GM19238 (cell line): ENCODE data around the gene THSD4.
"Not testable (repeated sequence)": the region's sequence is repeated elsewhere in the genome, so short reads cannot be mapped to it uniquely, and the experiment has no call there.

Experiments used
- DNase-seq: peaks from one replicate; pipeline ENCODE4 v3.0.0; 2011; ENCODE audit warnings: low spot score; ENCODE audit not compliant: insufficient read length

THSD4 gene

DNA sequence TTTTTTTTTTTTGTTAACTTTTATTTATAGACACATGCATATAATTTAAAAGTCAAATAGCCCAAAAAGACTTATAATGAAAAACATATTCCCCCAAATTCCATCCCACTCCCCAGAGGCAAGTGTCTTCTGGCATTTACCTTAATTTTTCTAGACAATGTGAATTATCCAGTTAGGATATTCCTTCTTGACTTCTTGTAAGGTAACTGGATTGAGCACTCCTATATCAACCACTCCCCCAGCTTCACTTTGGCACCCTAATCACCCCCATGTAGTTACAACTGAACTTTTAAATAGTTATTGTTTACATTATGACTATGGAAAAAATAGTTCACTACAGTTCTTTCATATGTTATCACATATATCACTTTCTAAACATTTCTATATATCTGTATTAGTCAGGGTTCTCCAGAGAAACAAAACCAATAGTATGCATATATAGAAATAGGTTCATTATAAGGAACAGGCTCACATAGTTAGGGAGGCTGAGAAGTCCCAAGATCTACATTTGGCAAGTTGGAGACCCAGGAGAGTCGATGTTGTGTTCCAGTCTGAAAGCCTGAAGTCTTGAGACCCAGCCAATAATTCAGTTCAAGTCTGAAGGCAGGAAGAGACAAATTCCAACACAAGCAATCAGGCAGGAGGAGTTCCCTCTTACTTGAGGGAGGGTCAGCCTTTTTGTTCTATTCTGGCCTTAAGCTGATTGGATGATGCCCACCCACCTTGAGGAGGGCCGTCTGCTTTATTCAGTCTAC lies 175.8 kb downstream of the THSD4 start:
- no peak for DNase-seq

DNA sequence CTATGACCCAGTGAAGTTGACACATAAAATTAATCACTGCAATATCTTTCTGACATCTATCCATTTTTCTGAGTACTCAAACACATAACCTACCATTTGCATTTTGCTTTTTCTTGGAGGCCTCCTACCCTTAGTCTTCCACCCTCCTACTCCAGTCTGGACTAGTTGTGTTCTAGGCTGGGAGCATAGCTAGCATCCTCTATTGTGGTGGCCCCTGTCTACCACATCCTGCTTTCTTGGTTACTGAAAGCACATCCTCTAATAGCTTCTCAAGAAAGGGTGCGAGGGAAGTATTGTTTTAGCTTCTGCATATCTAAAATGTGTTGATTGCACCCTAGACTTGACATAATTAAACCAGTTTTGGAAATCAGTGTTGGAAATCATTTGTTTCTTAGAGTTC lies 176.5 kb downstream of the THSD4 start:
- DNase-seq: no peak

DNA sequence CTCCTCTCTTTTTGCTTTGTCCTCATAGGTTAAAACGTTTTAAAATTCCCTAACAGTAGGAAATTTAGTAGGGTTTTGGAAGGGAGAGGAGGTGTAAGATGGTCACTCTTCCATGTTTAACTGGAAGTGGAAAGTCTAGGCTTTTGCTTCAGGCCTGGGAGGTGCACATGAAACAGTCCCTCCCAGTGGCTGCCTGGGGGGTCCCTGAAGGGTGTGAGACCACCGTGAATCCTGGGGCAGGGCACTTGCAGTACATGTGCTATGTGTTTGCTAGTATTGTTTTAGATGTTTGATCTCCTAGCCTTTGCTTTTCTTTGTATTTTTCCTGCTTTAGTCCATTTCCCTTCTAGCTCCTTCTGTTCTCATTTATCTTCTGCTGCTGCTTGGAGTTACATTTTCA lies 178.5 kb downstream of the THSD4 start:
- no peak for DNase-seq

DNA sequence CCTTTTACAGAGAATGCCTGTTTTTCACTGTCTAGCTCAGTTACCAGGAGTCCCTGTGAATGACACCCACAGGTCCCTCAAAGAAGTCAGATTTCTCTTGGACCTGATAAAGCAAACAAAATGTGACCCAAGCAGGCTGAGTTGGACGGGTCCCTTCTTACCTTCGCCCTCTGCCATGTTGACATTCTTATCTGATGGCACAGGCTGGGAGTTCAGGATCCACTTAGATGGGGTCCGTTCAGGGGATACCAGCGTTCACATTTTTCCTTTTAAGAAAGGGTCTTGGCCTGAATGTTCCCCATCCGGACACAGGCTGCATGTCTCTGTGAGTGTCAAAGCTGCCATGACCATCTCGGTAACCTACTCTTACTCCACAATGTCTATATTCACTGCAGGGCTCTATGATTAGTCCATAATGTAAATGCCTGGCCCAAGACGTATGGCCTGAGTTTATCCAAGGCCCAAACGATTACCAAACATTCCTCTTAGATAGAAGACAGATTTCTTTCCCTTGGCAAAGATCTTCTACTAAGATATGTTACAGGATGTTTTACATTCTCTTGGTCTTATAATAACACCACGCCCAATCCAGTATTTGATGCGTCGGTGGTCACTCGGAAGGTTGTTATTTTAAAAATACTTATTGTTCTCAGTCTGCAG lies 179.1 kb downstream of the THSD4 start:
- DNase-seq: no peak

DNA sequence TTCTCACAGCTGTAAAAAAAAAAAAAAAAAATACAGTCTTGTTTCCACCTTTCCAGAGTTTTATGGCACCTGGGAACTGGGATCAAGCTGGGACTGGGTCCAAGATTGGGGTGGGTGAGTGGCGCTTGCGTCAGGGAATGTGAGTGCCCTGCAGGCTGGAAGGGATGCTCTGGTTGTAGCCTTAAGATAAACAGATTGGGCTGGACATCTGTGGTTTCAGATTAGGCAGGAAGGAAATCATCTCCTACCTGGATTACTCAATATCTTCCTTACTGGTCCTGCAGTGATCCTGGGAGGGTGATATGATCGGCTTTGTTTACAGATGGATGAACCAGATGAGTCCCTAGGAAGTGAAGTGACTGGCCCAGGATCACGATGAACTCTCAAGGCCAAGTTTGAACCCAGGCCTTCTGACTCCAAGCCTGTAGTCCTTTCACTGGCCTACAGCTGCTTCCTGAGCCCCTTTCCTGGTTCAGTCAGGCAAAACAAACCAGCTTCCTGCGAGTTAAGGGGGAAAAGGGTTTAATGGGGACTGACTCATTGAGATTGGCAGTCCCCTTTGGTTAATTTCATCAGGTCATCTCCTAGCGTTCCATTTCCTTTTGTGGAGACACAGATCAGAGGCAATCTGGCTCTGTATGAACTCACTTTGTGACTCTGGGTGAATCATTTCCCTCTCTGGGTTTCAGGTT lies 179.8 kb downstream of the THSD4 start:
- DNase-seq: no peak

DNA sequence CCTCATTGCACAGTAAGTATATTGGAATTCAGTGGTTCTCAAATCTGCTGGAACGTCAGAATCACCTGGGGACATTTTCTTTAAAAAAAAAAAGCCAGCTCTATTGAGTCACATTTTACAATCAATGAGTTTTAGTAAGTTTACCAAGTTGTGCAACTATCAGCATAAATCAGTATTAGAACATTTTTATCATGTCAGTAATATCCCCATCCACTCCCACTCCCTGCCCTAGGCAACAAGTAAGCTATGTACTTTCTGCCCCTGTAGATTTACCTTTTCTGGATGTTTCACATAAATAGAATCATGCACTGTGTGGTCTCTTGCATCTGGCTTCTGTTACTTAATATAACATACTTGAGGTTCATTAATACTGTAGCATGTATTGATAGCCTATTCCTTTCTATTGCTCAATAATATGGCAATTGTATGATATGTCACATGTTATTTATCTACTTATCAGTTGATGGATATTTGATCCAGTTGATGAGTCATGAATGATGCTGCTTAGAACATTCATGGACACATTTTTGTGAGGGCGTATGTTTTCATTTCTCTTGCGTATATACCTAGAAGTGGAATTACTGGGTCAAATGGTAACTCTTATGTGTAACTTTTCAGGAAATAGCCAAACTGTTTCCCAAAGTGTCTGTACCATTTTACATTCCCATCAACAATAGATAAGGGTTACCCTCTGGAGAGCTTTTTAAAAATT lies 180.5 kb downstream of the THSD4 start:
- DNase-seq: no peak

DNA sequence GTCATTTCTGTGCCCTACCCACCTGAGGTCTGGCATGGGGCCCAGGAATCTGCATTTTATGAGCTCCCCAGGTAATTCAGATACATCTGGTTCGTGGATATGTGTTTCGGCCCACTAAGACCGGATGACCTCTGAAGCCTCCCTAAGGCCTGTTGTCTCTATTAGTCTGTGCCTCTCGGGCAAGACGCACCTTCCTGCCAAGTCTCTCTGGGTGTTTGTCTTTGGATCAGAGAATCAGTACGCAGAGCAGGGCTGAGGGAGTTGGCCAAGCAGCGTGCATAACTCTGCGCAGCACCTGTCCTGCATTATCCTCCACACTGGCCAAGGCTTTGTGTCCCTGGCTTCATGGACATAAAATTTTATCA lies 181.0 kb downstream of the THSD4 start:
- DNase-seq: no peak

DNA sequence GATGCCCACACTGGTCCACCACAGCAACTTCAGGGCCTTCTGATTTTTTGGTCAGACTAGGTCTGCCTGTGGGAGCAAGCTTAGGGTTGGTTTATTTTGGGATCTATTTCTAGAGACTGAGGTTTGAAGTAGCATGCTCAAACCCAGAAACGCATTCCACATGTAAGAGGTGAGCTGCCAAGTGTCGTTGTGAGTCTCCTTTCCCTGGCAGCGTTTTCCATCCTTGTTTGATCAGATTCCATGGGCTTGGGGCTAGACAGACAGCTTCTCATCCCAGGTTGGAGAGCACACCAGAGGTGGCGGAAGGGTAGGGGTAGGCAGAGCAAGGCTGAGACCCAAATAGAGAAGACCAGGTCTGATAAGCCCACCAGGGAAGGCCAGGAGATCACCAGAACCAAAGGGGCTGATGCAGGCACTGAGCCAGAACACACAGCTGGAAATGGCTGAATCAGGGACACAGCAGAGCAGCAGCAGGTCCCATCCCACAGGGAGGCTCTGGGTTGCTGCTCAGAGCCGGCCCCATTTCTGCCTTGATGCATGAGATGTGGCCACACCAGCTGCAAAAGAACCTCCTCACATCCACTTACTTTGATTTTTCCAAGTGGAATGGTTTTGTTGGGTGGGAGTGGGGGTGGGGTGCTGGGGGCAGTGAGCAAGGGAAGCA lies 186.8 kb downstream of the THSD4 start:
- DNase-seq: no peak

DNA sequence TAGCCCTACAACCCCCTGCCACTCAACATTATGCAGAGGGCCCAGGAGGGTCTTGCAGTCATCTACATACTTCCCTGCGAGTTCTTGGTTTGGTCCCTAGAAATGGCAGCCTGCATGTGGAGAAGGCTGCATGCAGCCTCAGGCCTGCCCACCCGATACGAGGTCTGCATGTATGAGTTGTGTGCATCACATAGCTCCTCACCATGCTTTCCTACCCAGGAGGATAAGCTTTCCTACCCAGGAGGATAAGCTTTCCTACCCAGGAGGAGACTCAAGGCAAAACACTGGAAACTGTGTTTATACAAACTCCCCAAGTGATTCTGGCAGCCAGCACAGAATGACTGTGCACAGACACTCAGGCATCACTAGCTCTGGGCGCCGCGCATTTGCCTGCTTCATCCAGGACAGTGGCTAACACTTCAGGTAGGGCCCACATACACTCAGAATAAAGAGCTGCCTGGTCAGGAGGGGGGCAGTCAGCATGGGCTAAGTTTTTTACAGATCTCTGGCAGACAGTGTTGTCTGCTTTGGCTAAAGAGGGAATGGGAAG lies 187.7 kb downstream of the THSD4 start:
- DNase-seq: no peak

DNA sequence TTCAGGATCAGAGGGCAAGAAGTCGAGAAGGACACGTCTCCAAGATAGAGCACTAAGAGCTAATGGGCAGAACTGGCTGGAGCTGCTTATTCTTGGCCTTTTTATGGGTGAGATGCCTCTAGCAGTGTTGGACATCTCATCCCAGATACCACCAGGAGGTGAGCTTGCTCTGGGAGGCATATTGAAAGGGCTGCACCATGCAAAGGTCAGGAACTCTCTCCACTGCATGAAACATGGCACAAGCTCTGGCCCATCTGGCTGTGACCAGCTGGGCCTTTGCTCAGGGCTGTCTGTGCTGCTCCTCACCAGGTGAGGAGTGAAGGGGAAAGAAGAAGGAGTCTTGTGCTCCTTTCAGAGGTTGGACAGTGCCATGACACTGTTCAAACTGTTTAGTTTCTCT lies 188.7 kb downstream of the THSD4 start:
- no peak for DNase-seq

DNA sequence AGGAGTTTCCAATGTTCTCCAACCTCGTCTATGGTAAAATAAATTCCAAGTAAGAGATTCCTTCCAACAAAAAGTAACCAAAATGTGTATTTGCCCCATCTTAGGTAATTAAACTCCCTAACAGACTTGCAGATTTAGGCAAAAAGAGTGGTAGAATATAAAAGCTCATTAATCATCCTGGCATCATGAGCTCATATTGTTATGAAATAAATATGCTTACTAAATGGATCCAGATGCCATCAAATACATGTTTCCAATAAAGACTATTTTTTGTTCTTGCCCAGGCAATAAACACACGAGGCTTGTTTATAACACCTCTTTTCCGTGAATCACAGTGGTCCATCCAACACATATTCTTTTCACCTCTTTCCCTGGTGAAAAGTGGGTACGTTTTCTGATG lies 189.4 kb downstream of the THSD4 start:
- no peak for DNase-seq

DNA sequence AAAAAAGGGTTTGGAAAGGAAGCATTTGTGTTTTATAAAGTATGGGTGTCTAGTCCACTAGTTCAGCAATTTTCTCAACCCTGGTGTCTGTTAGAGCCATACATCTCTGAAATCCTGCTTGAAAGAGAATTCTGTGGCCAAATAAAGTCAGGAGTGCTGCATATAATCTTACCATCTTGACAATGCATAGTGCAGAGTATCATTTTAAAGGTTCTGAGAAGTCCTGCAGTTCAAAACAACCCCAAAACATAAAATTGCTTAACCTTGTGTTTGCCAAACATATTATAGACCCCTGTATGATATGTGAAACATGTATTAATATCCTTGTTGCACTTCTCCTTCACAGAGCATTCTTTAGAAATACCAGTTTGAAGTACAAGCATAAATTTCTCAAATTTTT lies 191.3 kb downstream of the THSD4 start:
- DNase-seq: no peak

DNA sequence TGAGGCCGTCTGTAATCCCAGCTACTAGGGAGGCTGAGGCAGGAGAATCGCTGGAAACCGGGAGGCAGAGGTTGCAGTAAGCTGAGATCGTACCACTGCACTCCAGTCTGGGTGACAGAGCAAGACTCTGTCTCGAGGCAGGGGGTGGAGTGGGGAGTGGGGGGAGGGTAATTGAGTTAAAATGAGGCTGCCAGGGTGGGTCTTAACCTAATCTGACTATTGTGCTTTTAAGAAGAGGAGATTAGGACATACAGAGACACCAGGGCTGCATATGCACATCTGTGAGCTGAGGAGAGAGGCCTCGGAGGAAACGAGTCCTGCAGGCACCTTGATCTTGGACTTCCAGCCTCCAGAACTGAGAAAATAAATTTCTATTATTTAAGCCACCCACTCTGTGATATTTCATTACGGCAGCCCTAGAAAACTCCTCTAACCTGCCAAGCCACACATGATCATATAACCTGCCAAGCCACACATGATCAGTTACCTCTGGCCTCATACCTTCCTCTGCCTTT lies 197.0 kb downstream of the THSD4 start:
- DNase-seq: no peak

DNA sequence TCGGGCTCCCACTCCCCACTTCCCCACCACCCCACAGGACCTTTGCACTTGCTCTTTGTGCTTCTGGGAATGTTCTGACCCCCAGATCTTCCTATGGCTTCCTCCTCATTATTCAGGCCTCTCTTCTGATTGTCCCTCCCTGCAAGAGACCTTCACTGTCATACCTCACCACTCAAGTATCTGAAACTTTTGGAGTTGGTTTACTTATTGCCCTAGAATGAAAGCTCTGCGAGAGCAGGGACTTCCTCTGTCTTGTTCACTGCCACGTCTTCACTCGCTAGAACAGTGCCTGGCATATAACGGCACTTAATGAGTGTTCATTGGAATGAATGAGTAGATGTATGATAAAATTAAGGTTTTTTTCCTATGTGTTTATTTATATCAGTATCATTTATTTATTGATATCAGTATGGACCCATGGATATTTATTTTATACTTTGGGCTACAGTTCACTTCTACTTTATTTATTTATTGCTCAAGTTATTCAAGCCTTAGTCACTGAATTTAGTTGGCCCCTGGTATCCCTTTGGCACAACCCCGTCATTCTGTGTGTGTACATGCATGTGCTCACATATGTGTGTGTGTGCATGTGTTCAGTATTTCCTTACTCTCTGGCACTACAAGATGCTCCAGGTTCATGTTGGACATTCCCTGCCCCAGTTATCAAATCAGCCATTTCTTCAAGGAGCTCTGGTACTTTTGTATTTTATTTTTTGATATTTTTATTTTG lies 197.6 kb downstream of the THSD4 start:
- DNase-seq: no peak

DNA sequence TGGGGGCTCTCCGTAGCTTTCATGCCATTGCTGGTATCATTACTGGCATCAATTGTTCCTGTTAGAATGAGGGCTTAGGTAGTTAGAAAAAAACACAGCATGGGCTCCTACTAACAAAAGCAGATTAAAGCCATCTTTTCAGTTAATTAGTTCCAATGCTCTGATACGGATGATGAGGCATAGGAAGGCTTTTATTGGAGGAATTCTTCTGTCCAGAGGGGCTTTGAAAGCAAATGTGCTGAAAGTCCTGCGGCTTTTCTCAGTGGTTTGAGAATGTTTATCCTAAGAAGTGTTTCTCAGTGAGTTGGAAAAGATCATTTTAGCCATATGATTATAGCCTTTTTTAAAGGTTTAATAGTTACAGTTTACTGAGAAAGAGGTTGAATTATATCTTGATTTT lies 198.5 kb downstream of the THSD4 start:
- no peak for DNase-seq

DNA sequence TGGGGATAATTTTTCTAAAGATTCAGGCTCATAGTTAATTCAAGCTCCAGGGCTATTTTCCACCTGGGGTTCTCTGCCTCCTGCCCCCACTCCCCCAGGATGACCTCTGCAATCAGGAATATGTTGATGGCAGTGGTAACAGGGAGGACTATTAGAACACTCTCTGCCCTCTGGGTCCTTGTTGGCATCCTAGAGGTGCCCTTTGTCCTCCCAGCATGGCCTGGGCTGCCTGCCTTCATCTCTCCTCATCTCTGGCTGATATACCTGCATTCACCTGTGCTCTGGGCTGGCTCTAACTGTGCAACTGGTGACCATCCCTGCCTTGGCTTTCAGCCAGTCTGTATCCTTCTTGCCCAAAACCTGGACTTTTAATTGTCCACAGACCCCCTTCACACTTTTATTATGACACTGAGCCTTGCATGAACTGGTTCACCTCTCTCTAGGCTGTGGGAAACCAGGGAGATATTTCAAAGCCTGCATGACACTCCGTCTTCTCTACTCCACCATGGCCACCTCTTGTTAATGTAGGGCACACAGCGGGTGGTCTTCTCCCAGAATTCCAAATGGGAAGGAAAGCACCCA lies 199.8 kb downstream of the THSD4 start:
- no peak for DNase-seq

DNA sequence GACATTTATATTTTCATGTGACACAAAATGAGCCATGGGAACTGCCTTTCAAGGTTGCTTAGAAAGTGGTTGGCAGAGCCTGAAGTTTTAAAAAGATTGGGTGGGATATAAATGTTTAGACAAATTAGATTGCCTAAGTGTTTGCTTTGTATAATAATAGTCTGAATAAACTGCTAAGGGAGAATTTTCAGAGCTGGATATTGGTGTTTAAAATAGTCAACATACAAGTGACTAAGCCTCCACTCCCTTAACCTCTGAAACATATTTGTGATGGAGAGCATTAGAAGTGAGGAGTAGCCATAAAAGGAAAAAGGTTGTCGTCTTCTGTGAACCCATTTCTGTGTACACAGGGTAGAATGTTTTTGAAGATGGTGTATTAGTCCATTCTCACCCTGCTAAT lies 201.6 kb downstream of the THSD4 start:
- DNase-seq: no peak

DNA sequence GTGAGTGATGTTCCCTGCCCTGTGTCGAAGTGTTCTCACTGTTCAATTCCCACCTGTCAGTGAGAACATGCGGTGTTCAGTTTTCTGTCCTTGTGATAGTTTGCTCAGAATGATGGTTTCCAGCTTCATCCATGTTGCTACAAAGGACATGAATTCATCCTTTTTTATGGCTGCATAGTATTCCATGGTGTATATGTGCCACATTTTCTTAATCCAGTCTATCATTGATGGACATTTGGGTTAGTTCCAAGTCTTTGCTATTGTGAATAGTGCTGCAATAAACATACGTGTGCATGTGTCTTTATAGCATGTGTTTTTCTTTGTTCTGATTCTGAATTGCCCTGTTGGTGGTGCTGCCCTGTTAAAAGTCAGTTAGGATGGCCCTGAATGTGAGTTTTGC lies 204.2 kb downstream of the THSD4 start:
- not testable (repeated sequence) for DNase-seq

DNA sequence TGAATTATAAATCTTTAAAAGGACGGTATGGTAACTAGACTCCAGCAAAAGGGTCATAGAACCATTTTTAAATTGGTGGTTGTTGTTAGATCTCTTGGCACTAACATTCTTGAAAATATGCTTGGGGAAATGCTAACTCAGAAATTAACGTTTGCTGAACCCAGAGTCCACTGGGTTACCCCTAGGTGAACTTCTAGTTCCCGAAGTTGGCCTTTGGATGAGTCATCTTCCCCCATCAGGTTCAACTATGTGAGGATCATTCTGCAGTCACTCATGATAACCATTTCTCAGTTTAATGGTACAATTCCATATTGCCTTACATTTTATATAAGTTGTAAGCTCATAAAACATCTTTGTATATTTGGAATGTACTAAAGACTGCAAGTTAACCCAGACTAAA lies 204.7 kb downstream of the THSD4 start:
- no peak for DNase-seq

DNA sequence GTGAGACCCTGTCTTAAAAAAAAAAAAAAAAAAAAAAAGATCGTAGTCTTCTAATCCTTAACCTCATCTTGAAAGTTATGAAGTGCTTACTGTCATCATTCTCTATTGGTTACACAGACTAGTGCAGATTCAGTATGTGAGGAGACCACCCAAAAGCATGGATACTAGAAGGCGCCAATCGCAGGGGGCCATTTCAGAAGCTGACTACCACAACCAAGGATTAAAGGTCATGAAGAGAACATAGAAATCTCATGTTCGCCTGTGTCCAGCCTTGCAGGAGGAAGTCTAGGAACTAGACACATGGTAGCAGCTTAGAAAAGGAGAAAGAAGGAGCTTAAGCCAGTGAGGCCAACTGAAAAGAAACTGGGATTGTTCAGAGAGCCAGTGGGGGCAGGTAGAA lies 207.8 kb downstream of the THSD4 start:
- no peak for DNase-seq
